NCI-H345 treated with DMSO at 0.1 percent for 48 hours (cell line): ENCODE data around the gene HOXA2.

ENCODE experiments used
- DNase-seq: peaks from one replicate; lab custom pipeline; 2025; ENCODE audit not compliant: unreplicated experiment; lab: John Stamatoyannopoulos, UW

The HOXA2 gene

DNA sequence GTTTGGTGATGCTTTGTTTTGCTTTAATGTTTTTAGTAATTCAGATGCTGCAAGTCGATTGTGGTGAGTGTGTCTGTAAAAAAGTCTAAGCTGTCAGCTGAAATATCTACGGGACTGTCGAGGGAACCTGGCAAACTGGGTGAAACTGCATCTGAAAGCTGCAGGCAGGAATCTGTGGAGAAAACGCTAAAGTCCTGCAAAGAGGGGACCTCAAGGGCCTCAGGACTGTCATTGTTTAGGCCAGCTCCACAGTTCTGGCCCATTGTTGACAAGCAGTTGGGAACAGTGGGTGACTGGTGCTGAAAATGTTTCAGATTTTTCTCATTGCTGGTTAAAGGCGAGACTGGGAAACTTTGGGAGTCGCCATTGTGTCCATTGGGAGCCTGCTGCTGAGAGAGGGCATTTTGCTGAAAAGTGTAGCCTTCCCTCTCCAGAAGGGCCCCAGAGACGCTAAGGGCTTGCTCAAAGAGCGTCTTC lies 1.8 kb downstream of the HOXA2 start:
- no peak for DNase-seq

GRCh38 chr7:27099453-27100370 lies 2.8 kb downstream of the HOXA2 start:
- no peak for DNase-seq

- DNase-seq = no peak
These were observed 3.7 kb downstream of the HOXA2 start for GRCh38 chr7:27098578-27099451.

GRCh38 chr7:27097686-27098577 lies 4.6 kb downstream of the HOXA2 start:
- DNase-seq = no peak

DNA sequence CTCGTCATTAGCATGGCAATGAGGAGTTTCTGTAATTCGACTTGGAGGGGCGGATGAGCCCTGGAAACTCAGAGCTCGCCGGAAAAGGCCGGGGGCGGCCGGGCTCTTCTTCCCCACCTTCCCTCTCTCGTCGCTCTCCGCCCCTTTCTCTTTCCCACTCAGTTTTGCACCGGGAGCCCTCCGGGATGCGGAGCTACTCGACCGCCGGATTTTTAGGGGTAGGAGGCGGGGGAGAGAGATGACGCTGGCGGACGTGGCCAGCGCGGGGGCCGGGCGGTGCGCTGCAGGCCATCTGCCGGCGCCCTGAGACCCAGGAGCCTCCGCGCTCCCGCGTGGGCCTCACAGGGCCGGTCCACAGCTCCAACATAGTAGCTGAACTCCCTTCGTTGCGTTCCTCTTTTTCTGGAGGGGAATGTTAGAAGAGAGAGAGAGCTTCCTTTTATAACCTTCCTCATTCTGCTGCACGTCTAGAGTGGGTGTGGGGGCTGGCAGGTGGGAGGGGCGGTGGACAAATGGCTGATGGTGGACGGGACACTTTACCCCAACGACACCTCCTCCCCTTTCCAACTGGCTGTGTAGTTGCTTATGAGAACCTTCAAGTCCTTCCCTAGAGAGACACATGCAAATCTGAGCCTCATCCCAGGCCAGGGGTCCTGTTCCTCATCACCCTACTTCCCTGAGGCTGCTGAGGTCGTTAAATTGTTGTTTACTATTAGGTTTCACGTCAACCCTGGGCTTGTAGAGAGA lies 5.5 kb downstream of the HOXA2 start:
- DNase-seq = no peak

DNA sequence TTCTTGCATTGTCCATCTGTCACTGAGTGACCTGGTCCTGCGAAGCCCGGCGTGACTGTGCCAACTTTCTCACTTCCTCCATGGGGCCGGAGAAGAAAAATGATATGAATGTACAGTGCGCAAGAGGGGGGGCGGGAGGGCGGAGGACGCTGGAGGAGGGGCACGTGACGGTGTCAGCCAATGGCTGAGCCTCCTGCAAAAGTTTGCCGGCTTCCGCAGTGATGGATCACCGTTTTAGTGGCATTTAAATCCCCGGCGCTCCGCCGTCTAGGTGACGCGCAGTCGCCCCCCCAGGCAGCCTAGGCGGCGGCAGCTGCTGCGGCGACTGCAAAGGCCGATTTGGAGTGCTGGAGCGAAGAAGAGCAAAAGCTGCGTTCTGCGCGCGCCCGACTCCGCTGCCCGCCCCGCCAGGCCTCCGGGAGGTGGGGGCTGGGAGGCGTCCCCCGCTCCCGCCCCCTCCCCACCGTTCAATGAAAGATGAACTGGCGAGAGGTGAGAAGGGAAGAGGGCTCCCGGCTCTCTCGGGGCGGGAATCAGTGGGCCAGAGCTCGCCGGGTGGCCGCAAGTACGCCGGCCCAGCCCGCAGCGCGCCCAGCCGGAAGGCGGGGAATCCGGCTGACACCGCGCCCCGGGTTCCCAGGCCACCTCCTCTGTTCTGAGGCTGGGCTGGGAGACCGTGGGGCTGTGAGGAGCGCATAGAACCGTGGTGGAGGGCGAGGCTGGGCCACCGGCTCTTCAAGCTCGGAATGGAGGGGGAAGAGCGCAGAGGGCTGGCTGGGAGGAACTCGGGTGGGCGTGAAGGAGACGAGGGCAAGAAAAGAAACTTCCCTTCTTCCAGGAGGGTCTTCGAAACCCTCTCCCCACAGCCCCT lies 6.4 kb downstream of the HOXA2 start, which contains the start of gene HOXA1:
HOXA1 (minus strand) TSS at position 104 of the 871 bp plus-strand sequence; CDS start at position 16, 88 bp downstream.
- DNase-seq = peak; percentile 79

DNA sequence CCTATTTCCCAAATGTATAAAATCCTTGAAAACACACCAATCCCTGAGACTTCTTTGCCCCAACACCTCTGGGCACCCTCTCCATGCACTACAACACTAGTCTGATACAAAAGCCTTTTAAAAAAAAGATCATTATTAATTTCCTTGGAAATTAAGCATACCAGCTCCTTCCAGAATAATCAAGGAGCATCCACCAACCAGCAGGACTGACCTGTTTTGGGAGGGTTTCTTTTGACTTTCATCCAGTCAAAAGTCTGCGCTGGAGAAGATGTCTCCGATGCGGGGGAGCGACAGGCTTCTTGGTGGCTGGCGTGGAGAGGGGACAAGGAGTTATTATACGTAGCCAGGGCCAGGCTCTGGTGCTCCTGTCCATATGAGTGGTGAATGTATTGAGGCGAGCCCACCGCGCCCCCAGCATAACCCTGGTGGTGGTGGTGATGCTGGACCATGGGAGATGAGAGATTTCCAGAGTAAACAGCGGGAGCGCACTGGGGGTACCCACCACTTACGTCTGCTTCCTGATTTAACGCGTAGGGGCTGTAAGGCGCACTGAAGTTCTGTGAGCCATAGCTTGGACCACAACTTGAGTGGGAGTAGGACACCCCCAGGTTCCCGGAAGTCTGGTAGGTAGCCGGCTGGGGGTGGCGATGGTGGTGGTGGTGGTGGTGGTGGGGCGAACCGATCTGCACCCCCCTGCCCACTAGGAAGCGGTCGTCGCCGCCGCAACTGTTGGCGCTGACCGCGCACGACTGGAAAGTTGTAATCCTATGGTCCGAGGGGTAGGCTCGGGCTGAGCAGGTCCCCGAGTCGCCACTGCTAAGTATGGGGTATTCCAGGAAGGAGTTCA lies 7.2 kb downstream of the HOXA2 start:
- no peak for DNase-seq

GRCh38 chr7:27094304-27095049 lies 8.0 kb downstream of the HOXA2 start:
- DNase-seq = no peak

DNA sequence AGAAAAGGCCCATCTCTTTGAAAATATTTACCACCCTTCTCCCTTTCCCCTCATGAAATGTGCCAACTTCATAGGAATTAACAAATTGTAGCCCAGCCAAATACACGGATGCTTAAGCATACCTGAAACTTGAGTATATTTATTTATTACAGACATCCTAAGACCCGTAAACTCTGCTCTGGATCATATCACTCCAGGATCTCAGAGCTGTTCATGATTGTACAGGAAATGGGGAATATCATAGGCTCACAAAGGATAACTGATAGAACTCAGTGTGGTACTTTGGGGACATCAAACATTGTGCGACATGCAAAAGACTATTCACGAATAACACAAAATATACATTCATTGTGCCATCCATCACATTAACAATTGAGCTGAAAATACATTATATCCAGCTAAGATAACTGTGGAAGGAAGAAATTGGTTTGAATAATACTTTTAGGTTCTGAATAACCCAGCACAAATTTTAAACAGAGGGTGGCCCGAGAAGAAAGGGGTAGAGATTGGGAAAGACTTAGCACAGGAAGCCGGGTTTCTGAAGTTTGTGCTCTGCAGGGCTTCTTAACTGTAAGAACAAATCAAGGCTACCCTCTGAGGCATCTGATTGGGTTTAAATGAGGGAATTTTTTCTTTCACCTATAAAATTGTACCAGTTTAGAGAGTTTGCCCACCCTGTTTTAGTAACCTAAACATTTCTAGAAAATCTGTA lies 9.1 kb downstream of the HOXA2 start:
- DNase-seq = no peak

DNA sequence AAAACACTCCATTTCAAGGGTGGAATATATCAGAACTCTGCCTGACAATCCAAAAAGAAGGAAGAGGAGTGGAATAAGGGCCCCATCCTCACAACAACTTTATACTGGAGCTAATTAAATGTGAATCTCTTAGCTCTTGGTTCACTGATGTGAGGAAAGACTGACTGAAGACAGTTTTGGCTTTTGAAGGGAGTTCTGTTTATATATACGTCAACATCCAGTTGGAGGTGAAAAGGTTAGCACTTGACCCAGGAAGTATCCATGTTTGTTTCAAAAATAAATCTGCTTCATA lies 9.7 kb downstream of the HOXA2 start:
- DNase-seq = no peak

GRCh38 chr7:27091941-27092818 lies 10.3 kb downstream of the HOXA2 start:
- DNase-seq = no peak

DNA sequence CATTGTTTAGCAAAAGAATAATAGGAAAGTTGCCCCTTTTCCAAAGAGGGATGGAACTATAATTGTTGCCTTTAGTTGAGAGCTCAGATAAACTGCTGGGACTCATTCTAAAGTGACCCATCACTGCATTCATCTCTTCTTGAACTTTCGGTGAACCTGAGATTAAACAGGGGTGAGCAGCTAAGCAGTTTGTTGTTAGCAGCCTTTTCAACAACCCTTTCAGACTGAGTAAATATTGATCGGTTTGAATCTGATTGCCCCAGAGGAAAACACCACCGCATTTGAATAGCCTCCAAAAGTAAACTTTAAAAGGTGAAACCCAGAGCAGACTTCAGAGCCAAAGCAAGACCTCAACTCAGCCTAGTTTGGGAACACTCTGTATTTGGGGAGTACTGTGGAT lies 11.4 kb downstream of the HOXA2 start:
- peak; percentile 31 for DNase-seq

GRCh38 chr7:27088002-27088922 lies 14.2 kb downstream of the HOXA2 start:
- DNase-seq = no peak

DNA sequence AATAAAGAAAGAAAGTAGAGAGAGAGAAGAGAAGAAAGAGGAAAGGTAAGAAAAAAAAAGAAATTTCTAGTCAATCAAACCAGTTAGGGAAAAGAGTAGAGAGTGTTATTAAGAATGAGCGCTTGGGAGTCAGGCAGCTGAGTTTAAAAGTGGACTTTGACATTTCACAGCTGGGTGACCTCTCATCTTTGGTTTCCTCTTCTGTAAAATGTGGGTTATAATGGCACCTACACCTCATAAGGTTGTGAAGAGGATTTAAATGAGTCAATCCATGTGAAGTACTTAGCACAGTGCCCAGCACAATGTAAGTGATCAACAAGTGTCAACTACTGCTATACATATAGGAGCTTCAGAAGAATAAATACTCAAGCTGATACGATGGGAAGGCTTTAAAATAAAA lies 18.8 kb downstream of the HOXA2 start:
- DNase-seq = peak; percentile 27

DNA sequence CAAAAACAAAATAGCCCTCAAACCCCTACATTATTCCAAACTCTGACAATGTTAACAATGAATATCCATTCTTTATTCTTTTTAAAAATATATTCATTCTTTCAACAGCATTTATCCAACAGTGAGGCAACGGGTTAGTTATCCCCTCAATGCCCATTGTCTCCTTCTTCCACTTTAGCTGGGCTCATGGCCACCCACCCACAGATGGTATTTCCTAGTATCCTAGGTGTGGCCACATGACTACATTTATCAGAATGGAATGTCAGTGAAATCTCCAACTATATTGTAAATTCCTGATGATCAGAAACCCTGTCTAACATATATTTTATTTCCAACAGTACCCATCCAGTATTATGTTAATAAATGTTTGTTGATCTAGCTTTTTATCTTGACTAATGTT lies 20.3 kb downstream of the HOXA2 start:
- DNase-seq = no peak
